GM23248 (cell line): ENCODE results near the gene SLC4A1AP.

Source experiments
- EZH2 ChIP-seq: fragments of 200-600 bp; sonication (generic); IDR thresholded peaks from 2 replicates; pipeline ENCODE4 v1.6.1; 2018; ENCODE audit warnings: antibody characterized with exemption, mild to moderate bottlenecking; ENCODE audit not compliant: insufficient read depth, poor library complexity, severe bottlenecking
- EZH2phosphoT487 ChIP-seq: fragments of 200-600 bp; sonication (generic); IDR thresholded peaks from 2 replicates; pipeline ENCODE4 v1.6.1; 2018; ENCODE audit warnings: antibody characterized with exemption, moderate library complexity, mild to moderate bottlenecking, low read depth; ENCODE audit not compliant: insufficient read depth

DNA sequence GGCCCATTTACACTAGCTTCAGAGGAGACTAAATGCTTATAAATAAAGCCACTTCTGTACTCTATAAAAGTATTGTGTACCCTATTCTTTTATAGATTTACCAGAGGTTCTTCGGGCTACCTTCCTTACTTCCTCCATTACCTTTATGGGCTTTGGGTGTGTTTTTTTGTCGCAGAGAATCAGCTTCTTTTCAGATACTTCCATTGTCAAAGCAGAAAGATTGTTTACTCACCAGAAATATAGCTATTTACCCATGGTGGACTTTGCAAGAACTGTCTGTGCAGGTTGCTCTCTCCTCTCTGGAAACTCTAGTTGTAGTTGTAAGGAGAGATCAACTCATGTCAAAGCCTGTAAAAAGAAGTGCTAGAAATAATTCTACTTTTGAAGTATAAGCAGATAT lies 49.7 kb upstream of the SLC4A1AP start:
- TF ChIP-seq EZH2phosphoT487: no peak
- TF ChIP-seq EZH2: no peak
